HS-27A (cell line): ENCODE measurements around the gene ABTB2.

Source experiments
- DNase-seq: peaks from one replicate; pipeline ENCODE4 v3.0.0-alpha.2; 2012; ENCODE audit warnings: low read depth, missing footprints

Gene ABTB2

DNA sequence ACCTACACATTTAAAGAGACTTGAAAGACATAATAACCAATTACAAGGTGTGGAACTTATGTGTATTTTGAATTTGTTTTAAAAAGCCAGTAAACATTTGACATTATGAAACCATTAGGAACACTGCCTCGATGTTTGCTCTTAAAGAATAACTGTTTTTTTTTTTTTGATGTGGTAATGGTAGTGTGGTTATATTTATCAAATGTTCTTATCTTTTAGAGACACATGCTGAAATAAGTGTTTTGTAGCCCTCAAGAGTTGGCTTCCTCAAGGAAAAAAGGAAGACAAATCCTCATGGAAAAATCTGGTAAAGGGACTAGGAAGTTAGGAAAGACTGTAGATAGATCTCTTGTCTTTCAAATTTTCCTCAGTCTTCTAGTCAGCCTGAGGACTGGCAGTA is 2.2 kb upstream of the ABTB2 start:
- DNase-seq = no peak

DNA sequence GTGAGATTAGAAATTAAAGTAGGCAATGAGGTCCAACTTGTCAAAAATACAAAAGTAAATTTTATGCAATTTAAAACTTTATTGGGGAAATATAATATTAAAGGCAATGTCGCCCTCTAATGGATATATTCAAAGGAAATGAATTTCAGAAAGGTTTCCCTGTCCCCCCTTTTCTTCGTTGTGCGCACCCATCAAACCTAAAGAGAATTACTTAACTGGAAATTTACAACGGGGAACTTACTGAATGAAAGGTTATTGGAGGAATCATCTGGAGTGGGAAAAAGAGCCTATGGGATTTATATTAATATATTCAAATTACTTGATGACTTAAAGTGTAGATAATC is 1.7 kb upstream of the ABTB2 start:
- DNase-seq = no peak

- DNase-seq = no peak
These were observed 1.1 kb upstream of the ABTB2 start for GRCh38 chr11:34358728-34359547.

GRCh38 chr11:34358258-34358727 is 483 bp upstream of the ABTB2 start:
- DNase-seq = no peak

DNA sequence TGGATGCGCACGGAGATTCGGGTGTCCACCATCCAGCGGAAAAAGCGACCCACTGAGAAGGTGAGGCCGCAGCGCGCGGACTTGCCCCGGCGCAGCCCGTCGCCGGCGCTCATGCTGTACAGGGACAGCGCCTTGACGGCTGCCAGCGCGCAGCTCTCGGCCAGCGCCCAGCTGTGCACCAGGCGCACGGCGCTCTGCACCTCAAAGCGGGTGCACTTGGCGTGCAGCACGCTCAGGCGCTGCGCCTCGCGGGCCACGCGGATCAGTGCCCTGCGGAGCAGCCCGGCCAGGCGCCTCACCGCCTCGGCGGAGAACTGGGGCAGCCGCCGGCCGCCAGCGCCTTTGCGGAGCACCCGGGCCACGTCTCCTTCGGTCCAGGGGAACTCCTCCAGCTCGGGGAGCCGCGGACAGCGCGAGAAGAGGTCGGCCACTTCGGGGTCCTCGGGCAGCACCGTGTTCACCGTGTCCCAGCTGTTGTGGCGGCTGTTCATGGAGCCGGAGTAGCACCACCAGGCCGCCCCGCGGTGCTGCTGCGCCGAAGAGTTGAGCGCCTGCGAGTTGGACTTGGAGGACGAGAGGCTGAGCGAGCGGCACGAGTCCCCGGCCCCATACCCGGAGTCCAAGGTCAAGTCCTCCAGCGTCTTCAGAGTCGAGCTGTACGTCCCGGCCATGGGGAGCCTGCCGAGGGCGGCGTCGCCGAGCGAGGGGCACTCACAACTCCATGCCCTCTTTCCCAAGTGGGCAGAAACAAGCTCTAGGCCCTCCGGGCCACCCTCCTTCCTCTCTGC is 703 bp downstream of the ABTB2 start:
- no peak for DNase-seq

DNA sequence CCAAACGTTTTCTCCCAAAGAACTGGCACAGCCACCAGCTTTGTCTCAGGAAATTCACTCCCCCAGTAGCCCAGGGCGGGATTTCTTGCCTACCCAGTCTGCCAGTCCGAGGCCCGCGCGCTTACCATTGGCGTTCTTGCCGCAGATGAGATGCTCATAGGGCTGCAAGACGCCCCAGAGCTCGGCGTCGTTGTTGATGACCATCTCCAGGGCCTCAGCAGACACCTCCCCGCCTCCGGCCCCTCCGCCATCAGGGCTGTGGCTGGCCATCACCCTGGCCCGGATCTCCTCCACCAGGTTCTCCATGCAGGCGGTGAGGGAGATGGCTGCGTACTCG is 1.3 kb downstream of the ABTB2 start:
- no peak for DNase-seq

- DNase-seq = no peak
These were observed 1.7 kb downstream of the ABTB2 start for GRCh38 chr11:34356130-34356529.

GRCh38 chr11:34355726-34356125 is 2.1 kb downstream of the ABTB2 start:
- no peak for DNase-seq

GRCh38 chr11:34354782-34355181 is 3.0 kb downstream of the ABTB2 start:
- DNase-seq = no peak

DNA sequence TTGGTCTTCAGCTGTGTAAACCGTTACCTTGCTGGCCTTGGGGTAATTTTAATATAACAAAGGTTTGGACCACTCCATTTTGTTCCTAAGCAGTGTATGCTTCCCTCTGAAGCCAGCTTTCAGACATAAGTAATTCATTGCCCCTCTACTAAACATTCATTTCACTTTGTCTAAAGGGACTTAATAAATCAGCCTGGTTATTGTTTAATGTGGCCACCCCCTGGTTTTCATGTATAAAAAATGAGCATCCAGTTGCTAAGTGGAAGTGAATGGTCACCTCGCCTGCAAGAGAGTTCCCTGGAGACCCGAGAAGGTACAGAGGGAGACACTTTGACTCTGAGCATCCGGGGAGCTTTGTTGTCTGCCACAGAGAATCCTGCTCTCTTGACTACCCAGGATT is 3.9 kb downstream of the ABTB2 start:
- no peak for DNase-seq

DNA sequence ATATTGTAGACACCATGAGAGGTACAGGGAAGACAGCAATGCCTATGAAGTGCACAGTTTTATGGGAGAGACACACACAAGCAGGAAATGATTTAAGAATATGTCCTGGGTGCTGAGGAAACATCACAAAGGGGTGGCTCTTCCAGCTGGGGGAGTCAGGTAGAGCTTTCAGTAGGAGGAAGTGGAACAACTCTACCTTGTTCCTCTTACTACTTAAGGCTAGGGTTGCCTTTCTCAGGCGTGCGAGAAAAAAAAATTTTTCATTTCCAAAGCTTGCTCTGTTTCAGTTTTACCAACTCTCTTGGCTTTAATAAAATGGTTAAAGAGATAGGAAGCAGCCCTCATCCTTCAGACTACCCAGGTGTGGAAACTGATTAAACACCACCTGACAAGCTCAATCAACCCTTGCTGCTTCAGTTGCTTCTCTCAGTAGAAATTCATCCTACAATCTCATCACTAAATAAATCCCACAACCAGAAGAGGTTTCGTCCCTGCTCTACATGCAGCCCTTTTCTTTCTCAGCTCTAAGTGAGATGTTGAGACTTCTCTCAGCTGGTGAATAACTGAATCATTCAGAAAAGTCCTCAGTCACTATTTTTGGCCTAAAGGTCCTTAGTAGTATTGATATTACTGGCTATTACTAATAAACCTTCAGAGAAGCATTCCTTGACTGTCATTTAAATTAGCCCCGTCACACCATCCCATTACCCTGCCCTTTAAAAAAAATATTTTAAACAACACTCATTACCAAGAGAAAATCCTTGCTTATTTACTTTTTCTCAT is 5.9 kb downstream of the ABTB2 start:
- DNase-seq = no peak

DNA sequence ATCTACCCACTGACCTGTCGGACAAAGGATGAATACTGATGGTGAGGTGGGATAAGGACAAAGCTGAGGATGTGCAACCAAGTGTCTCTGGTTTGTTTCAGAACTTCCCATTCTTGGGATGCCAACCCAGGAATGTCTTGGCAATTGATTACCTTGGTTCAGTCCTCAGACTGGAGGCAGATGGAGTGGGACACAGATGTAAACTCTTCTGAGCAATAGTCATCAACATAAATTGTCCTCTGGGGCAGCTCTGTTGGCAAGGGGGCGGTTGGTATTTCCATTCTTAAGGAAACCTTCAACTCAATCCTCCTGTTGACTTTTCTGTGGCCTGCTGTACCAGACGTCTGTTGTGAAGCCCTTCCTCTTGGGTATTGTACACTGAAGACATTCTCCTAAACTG is 6.8 kb downstream of the ABTB2 start:
- no peak for DNase-seq

GRCh38 chr11:34349882-34350281 is 7.9 kb downstream of the ABTB2 start:
- DNase-seq = no peak

GRCh38 chr11:34348919-34349318 is 8.9 kb downstream of the ABTB2 start:
- no peak for DNase-seq

DNA sequence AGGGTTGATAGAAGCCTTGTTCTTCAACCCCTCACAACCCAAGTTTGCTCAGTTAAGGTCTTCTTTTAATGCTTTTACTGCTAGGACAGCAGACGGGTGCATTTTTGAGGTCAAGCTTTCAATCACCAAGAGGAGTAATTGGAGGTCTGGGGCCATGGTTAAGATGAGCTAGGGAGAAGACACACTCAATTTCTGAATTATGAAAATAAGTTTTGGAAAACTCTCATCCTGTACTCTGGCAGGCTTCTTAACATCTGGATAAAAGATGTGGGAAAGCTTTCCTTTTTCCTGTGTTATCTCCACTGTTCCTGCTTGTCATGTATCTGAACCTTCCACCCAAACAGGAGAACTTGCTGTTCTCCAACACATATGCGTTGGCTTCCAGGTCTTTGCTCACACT is 9.7 kb downstream of the ABTB2 start:
- no peak for DNase-seq

DNA sequence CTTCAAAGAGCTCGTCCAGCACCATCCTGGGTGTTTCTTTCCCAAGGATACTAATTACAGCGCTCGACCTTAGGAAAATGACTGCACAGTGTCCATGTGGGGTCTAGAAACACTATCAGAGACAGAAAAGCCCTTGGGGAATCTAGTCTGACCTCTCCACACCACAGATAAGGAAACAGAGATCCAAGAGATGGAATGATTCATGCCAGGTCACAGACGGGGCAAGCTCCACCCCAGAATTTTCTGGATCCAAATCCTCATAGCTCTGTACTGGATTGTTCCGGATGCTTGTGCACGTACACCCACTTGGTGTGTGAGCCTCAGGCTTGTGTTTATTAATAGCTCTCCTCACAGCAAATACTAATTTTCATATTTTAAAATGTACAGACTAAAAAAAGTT is 11.3 kb downstream of the ABTB2 start:
- no peak for DNase-seq

DNA sequence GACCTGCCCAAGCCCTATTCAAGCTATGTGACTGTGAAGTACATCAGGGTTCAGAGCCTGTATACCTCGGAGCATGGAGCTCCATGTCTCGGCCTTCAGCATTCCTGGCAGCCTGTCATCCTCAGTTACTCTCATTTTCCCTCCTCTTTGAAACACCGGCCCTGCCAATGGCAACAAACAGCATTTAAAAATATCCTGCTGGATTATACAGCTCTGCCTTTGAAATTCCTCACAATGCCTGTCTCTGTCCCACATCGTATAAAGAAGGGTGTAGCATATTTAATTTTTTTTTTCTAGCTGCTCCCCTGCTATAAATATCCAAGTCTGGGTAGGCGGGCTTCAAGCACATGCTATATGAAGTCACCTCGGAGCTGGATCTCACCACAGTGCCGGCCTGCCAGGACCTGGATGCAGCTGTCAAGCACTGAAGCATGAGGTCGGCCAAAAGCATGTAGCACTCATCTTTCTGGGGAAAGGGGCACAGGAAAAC is 11.8 kb downstream of the ABTB2 start:
- no peak for DNase-seq

DNA sequence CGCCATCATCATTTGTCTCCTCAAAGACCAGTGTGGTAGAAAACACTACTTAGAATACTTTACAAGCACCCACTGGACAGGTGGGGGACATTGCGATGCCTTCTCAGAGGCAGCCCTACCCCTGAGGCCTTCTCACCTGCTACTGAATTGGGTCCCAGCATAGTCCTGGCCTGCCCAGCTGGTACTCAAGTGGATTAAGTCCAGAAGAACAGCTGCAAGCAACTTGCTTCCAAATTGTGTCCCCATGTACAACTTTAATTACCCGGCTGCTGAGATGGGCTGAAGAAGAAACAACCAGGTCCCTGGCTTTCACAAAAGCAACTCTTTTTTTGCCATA is 12.3 kb downstream of the ABTB2 start:
- no peak for DNase-seq

- peak; percentile 87 for DNase-seq
These were observed 12.9 kb downstream of the ABTB2 start for GRCh38 chr11:34344768-34345539.

DNA sequence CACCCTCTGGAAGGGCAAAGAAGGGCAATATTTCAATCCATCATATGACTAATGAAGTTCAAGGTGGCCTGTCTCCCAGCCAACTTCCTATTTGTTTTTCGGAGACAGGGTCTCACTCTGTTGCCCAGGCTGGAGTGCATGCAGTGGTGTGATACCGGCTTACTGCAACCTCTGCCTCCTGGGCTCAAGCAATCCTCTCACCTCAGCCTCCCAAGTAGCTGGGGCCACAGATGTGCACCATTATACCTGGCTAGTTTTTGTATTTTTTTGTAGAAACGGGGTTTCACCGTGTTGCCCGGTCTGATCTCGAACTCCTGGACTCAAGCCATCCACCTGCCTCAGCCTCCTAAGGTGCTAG is 13.4 kb downstream of the ABTB2 start:
- DNase-seq = no peak

- no peak for DNase-seq
These were observed 14.1 kb downstream of the ABTB2 start for GRCh38 chr11:34343686-34344085.

DNA sequence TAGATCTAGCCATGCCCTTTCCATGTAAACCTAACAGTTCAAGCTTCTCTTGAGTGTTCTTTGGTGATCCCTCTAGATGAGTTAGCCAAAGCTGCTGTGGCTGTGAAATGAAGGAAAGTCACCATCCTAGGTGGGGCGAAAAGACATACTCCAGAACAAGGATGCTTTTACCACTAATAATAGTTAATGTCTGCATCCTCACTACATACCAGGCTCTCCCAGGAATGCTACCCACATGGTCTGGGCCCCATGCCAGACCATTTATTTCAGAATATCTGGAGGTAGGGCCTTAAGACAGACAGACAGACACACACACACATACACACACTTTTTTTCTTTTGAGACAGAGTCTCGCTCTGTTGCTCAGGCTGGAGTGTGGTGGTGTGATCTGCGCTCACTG is 14.7 kb downstream of the ABTB2 start:
- DNase-seq = peak; percentile 77
